ENCODE data around the gene STAG2.

GRCh38 chrX:124033821-124034220 lies 72.3 kb downstream of the STAG2 start:
- TF ChIP-seq, protein P1, sequence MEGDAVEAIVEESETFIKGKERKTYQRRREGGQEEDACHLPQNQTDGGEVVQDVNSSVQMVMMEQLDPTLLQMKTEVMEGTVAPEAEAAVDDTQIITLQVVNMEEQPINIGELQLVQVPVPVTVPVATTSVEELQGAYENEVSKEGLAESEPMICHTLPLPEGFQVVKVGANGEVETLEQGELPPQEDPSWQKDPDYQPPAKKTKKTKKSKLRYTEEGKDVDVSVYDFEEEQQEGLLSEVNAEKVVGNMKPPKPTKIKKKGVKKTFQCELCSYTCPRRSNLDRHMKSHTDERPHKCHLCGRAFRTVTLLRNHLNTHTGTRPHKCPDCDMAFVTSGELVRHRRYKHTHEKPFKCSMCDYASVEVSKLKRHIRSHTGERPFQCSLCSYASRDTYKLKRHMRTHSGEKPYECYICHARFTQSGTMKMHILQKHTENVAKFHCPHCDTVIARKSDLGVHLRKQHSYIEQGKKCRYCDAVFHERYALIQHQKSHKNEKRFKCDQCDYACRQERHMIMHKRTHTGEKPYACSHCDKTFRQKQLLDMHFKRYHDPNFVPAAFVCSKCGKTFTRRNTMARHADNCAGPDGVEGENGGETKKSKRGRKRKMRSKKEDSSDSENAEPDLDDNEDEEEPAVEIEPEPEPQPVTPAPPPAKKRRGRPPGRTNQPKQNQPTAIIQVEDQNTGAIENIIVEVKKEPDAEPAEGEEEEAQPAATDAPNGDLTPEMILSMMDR (IDR thresholded peaks at IDR 0.05; ENCODE audit: low read length), result no peak
- no peak for TF ChIP-seq EZH2 (optimal IDR thresholded peaks at IDR 0.05; ENCODE audit: low read depth, low read length)
